Measurements from ENCODE around the gene ALDH18A1.
"Not testable (repeated sequence)": the region's sequence is repeated elsewhere in the genome, so short reads cannot be mapped to it uniquely, and the experiment has no call there.

Gene ALDH18A1

GRCh38 chr10:95648138-95648537 is 8.4 kb downstream of the ALDH18A1 start:
- no peak for DNase-seq

GRCh38 chr10:95646160-95646559 is 10.4 kb downstream of the ALDH18A1 start:
- no peak for DNase-seq

- no peak for DNase-seq
Observed at GRCh38 chr10:95644901-95645300, 11.6 kb downstream of the ALDH18A1 start.

- no peak for DNase-seq
Observed at GRCh38 chr10:95640891-95641315, 15.6 kb downstream of the ALDH18A1 start.

GRCh38 chr10:95637911-95638310 is 18.6 kb downstream of the ALDH18A1 start:
- no peak for DNase-seq

- no peak for DNase-seq
Observed at GRCh38 chr10:95637140-95637539, 19.4 kb downstream of the ALDH18A1 start.

- DNase-seq = no peak
Observed at GRCh38 chr10:95635319-95635733, 21.2 kb downstream of the ALDH18A1 start.

- DNase-seq = no peak
Observed at GRCh38 chr10:95628786-95629185, 27.7 kb downstream of the ALDH18A1 start.

- DNase-seq = no peak
Observed at GRCh38 chr10:95626500-95626899, 30.0 kb downstream of the ALDH18A1 start.

GRCh38 chr10:95620415-95620814 is 36.1 kb downstream of the ALDH18A1 start:
- DNase-seq = not testable (repeated sequence)

- no peak for DNase-seq
Observed at GRCh38 chr10:95618101-95618500, 38.4 kb downstream of the ALDH18A1 start.

GRCh38 chr10:95616446-95616845 is 40.1 kb downstream of the ALDH18A1 start:
- no peak for DNase-seq

- DNase-seq = no peak
Observed at GRCh38 chr10:95613330-95613729, 43.2 kb downstream of the ALDH18A1 start.

GRCh38 chr10:95610727-95611126 is 45.8 kb downstream of the ALDH18A1 start:
- DNase-seq = no peak

GRCh38 chr10:95606922-95607321 is 49.6 kb downstream of the ALDH18A1 start:
- DNase-seq = no peak

GRCh38 chr10:95605163-95605562 is 51.3 kb downstream of the ALDH18A1 start:
- no peak for DNase-seq

- DNase-seq = no peak
Observed at GRCh38 chr10:95604630-95605029, 51.9 kb downstream of the ALDH18A1 start.

- no peak for DNase-seq
Observed at GRCh38 chr10:95602382-95602781, 54.1 kb downstream of the ALDH18A1 start.

GRCh38 chr10:95601116-95601719 is 55.3 kb downstream of the ALDH18A1 start:
- peak; percentile 50 for DNase-seq

GRCh38 chr10:95600158-95600557 is 56.4 kb downstream of the ALDH18A1 start:
- DNase-seq = no peak

- no peak for DNase-seq
Observed at GRCh38 chr10:95597788-95598187, 58.7 kb downstream of the ALDH18A1 start.

GRCh38 chr10:95588025-95588424 is 68.5 kb downstream of the ALDH18A1 start:
- no peak for DNase-seq

- no peak for DNase-seq
Observed at GRCh38 chr10:95579835-95580535, 76.5 kb downstream of the ALDH18A1 start.

GRCh38 chr10:95579292-95579691 is 77.2 kb downstream of the ALDH18A1 start:
- no peak for DNase-seq

GRCh38 chr10:95578619-95579018 is 77.9 kb downstream of the ALDH18A1 start:
- DNase-seq = no peak
